CD4-positive, alpha-beta T cell (primary cell): ENCODE data around the gene MUC13. TPM values are rescaled to one million over a fixed set of nuclear protein-coding genes. Genes with fewer than 3 reads are reported as not detected.

Source experiments
- ATAC-seq: fragments of 200-7000 bp; cut with Tn5 transposase; one replicate; pipeline ENCODE4 v1.10.0; 2022; ENCODE audit warnings: mild to moderate bottlenecking; ENCODE audit not compliant: poor library complexity
- CTCF ChIA-PET: fragments of 350-600 bp; sonication (Branson Sonifier 250); formaldehyde crosslinking; loops from one replicate; lab custom pipeline; 2021; ENCODE audit warnings: antibody characterized with exemption, inconsistent platforms; lab: Charles Lee
- POLR2A ChIA-PET: fragments of 350-600 bp; sonication (Branson Sonifier 250); formaldehyde crosslinking; loops from one replicate; lab custom pipeline; 2021; ENCODE audit warnings: antibody characterized with exemption, inconsistent platforms; lab: Charles Lee
- DNase-seq, 14 experiments: peaks; one replicate each; pipeline ENCODE4 v3.0.0-alpha.2; 2013 to 2020; ENCODE audit warnings: mixed read lengths in 2 of 14
- H3K27ac ChIP-seq, 2 donors: one replicate each; pipeline versions ENCODE4 v1.5.1 to v1.7.0; 2013; ENCODE audit warnings: low read length in 2 of 2, low read depth in 1 of 2, mild to moderate bottlenecking in 1 of 2
- H3K27me3 ChIP-seq, 2 experiments: 1 replicate in 1 of 2; 2 replicates in 1 of 2; pipeline versions ENCODE4 v1.6.1 to v1.7.0; 2013; ENCODE audit warnings: low read length in 2 of 2, control low read depth in 1 of 2, mild to moderate bottlenecking in 1 of 2, moderate library complexity in 1 of 2; ENCODE audit not compliant: insufficient read depth in 2 of 2, control insufficient read depth in 1 of 2
- H3K36me3 ChIP-seq: one replicate; pipeline ENCODE4 v1.6.1; 2013; ENCODE audit warnings: low read length, control low read depth; ENCODE audit not compliant: insufficient read depth
- H3K4me1 ChIP-seq: one replicate; pipeline ENCODE4 v1.6.1; 2013; ENCODE audit warnings: low read length, control low read depth; ENCODE audit not compliant: insufficient read depth
- H3K4me3 ChIP-seq: one replicate; pipeline ENCODE4 v1.5.1; 2013; ENCODE audit warnings: mild to moderate bottlenecking, low read length, moderate library complexity
- H3K9me3 ChIP-seq, 2 experiments: 1 replicate in 1 of 2; 2 replicates in 1 of 2; pipeline versions ENCODE4 v1.6.1 to v1.7.0; 2013; ENCODE audit warnings: low read length in 2 of 2, mild to moderate bottlenecking in 2 of 2, control low read depth in 1 of 2, moderate library complexity in 1 of 2; ENCODE audit not compliant: control insufficient read depth in 1 of 2, insufficient read depth in 1 of 2
- H3K27ac Mint-ChIP-seq: one replicate; pipeline ENCODE4 v1.8.0; 2020; ENCODE audit warnings: mixed read lengths
- H3K27me3 Mint-ChIP-seq: one replicate; pipeline ENCODE4 v1.8.0; 2021; ENCODE audit warnings: mixed read lengths
- H3K36me3 Mint-ChIP-seq: one replicate; pipeline ENCODE4 v1.8.0; 2021; ENCODE audit warnings: low read depth, mixed read lengths
- H3K4me1 Mint-ChIP-seq: one replicate; pipeline ENCODE4 v1.8.0; 2021; ENCODE audit warnings: low read depth, mixed read lengths
- H3K4me3 Mint-ChIP-seq: one replicate; pipeline ENCODE4 v1.8.0; 2020; ENCODE audit warnings: mild to moderate bottlenecking, mixed read lengths
- H3K9me3 Mint-ChIP-seq: one replicate; pipeline ENCODE4 v1.8.0; 2020; ENCODE audit warnings: mixed read lengths
- intact Hi-C, 2 experiments: fragments of 100-400 bp; cut with DNase I in 1 of 2; cut with micrococcal nuclease in 1 of 2; formaldehyde crosslinking; loops; one replicate each; pipeline versions ENCODE4 v1.15.1 to v1.9.0; 2023 to 2025; cut with DNase I, micrococcal nuclease
- total RNA-seq, 174 experiments: library from RNA in 2 of 174; stranded (reverse) in 2 of 174; gene quantifications; one replicate each; pipeline ENCODE4 v1.2.3 and lab custom pipeline; 2021 to 2026
- TF ChIP-seq, protein P1 (sequence below): fragments of 200-600 bp; IDR thresholded peaks from one replicate; pipeline ENCODE4 v1.8.0; 2022; ENCODE audit warnings: antibody characterized with exemption, mild to moderate bottlenecking

MUC13 gene
- total RNA-seq, 2 experiments from 2014 or later: 0.47 TPM; not detected in 1

- CTCF ChIA-PET: no interaction called here
- DNase-seq (no peak), ATAC-seq (no peak)
- H3K4me3 ChIP-seq: no peak overlapping the region
- intact Hi-C loops: no loop called here
- no peaks in the 10 kb centered on the region for H3K36me3 ChIP-seq
- no peak overlapping the region for H3K27ac ChIP-seq
- Mint-ChIP-seq H3K36me3 (no peaks in the 10 kb centered on the region), H3K4me3 (no peak overlapping the region), H3K4me1 (peaks cover 8% of the 10 kb centered on the region), H3K27ac (no peak overlapping the region), H3K9me3 (no peaks in the 10 kb centered on the region), H3K27me3 (peaks cover 65% of the 10 kb centered on the region)
- no peaks in the 10 kb centered on the region for H3K9me3 ChIP-seq
- TF ChIP-seq, protein P1, sequence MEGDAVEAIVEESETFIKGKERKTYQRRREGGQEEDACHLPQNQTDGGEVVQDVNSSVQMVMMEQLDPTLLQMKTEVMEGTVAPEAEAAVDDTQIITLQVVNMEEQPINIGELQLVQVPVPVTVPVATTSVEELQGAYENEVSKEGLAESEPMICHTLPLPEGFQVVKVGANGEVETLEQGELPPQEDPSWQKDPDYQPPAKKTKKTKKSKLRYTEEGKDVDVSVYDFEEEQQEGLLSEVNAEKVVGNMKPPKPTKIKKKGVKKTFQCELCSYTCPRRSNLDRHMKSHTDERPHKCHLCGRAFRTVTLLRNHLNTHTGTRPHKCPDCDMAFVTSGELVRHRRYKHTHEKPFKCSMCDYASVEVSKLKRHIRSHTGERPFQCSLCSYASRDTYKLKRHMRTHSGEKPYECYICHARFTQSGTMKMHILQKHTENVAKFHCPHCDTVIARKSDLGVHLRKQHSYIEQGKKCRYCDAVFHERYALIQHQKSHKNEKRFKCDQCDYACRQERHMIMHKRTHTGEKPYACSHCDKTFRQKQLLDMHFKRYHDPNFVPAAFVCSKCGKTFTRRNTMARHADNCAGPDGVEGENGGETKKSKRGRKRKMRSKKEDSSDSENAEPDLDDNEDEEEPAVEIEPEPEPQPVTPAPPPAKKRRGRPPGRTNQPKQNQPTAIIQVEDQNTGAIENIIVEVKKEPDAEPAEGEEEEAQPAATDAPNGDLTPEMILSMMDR: no peak
- peaks cover 29 to 45% of the 10 kb centered on the region in 2 experiments for H3K27me3 ChIP-seq
- H3K4me1 ChIP-seq: peaks cover 16% of the 10 kb centered on the region
- POLR2A ChIA-PET: no interaction called here
These were observed 50.6 kb downstream of the MUC13 start for GRCh38 chr3:124883766-124884473.

- Mint-ChIP-seq H3K4me1 (peaks cover 14% of the 10 kb centered on the region), H3K27ac (no peak overlapping the region), H3K36me3 (no peaks in the 10 kb centered on the region), H3K4me3 (no peak overlapping the region), H3K27me3 (peaks cover 62% of the 10 kb centered on the region), H3K9me3 (no peaks in the 10 kb centered on the region)
- peaks cover 21% of the 10 kb centered on the region for H3K4me1 ChIP-seq
- intact Hi-C loops: no loop called here
- peaks cover 29 to 36% of the 10 kb centered on the region in 2 experiments for H3K27me3 ChIP-seq
- no peak for DNase-seq
- ATAC-seq: no peak
- ChIA-PET POLR2A (no interaction called here), CTCF (no interaction called here)
- H3K4me3 ChIP-seq: no peak overlapping the region
- no peaks in the 10 kb centered on the region for H3K36me3 ChIP-seq
- no peaks in the 10 kb centered on the region for H3K9me3 ChIP-seq
- TF ChIP-seq, protein P1: no peak
- no peak overlapping the region for H3K27ac ChIP-seq
These were observed 51.5 kb downstream of the MUC13 start for GRCh38 chr3:124882816-124883747.

- H3K4me1 Mint-ChIP-seq: peaks cover 14% of the 10 kb centered on the region
- H3K4me1 ChIP-seq: peaks cover 15% of the 10 kb centered on the region
- ATAC-seq (no peak), DNase-seq (no peak)
- TF ChIP-seq, protein P1: no peak
- no peaks in the 10 kb centered on the region for H3K36me3 ChIP-seq
- no peak overlapping the region for H3K4me3 Mint-ChIP-seq
- no peaks in the 10 kb centered on the region for H3K36me3 Mint-ChIP-seq
- POLR2A ChIA-PET: no interaction called here
- H3K4me3 ChIP-seq: no peak overlapping the region
- intact Hi-C loops: no loop called here
- CTCF ChIA-PET: interaction anchor here (1.0 kb wide), 1 partner anchor 19 kb away, joined by 3 read pairs; no protein-coding TSS in a partner anchor
- H3K9me3 ChIP-seq: no peaks in the 10 kb centered on the region
- no peak overlapping the region for H3K27ac Mint-ChIP-seq
- peaks cover 21 to 27% of the 10 kb centered on the region in 2 experiments for H3K27me3 ChIP-seq
- H3K27me3 Mint-ChIP-seq: peaks cover 54% of the 10 kb centered on the region
- no peak overlapping the region for H3K27ac ChIP-seq
- no peaks in the 10 kb centered on the region for H3K9me3 Mint-ChIP-seq
These were observed 52.4 kb downstream of the MUC13 start for GRCh38 chr3:124881976-124882697.
